Lung (tissue), 12 donors: ENCODE data around the gene TAF6L. TPM values are rescaled to one million over a fixed set of nuclear protein-coding genes. Genes with fewer than 3 reads are reported as not detected.

Experiments
- ATAC-seq: fragments of 200-7000 bp; cut with Tn5 transposase; one replicate; pipeline ENCODE4 v1.9.1; 2020; ENCODE audit warnings: moderate number of reproducible peaks; ENCODE audit not compliant: insufficient read depth, low FRiP score
- DNase-seq, 3 donors: peaks; one replicate each; pipeline ENCODE4 v3.0.0-alpha.2; 2013 to 2017
- H3K27ac ChIP-seq, 2 donors: one replicate each; pipeline ENCODE4 v1.5.1; 2013; ENCODE audit warnings: mild to moderate bottlenecking in 2 of 2, moderate library complexity in 2 of 2, control low read depth in 1 of 2, inconsistent platforms in 1 of 2, low read depth in 1 of 2, low read length in 1 of 2
- H3K27me3 ChIP-seq, 3 donors: one replicate each; pipeline ENCODE4 v1.5.1; 2013; ENCODE audit warnings: low read length in 2 of 3; ENCODE audit not compliant: control insufficient read depth in 3 of 3, insufficient read depth in 3 of 3
- H3K36me3 ChIP-seq, 4 donors: one replicate each; pipeline ENCODE4 v1.5.1; 2013; ENCODE audit warnings: low read length in 4 of 4, mild to moderate bottlenecking in 1 of 4, moderate library complexity in 1 of 4; ENCODE audit not compliant: control insufficient read depth in 4 of 4, insufficient read depth in 4 of 4
- H3K4me1 ChIP-seq, 5 donors: one replicate each; pipeline ENCODE4 v1.5.1; 2013; ENCODE audit warnings: low read length in 5 of 5, mild to moderate bottlenecking in 2 of 5, moderate library complexity in 1 of 5; ENCODE audit not compliant: control insufficient read depth in 5 of 5, insufficient read depth in 5 of 5
- H3K4me3 ChIP-seq: one replicate; pipeline ENCODE4 v1.5.1; 2013; ENCODE audit warnings: mild to moderate bottlenecking, control low read depth, moderate library complexity
- H3K9ac ChIP-seq, 2 donors: one replicate each; pipeline ENCODE4 v1.5.1; 2013; ENCODE audit warnings: low read length in 2 of 2, control low read depth in 1 of 2; ENCODE audit not compliant: insufficient read depth in 1 of 2
- H3K9me3 ChIP-seq, 4 donors: one replicate each; pipeline ENCODE4 v1.5.1; 2013; ENCODE audit warnings: low read length in 3 of 4, mild to moderate bottlenecking in 1 of 4, moderate library complexity in 1 of 4; ENCODE audit not compliant: control insufficient read depth in 4 of 4, insufficient read depth in 3 of 4
- CTCF ChIP-seq: IDR thresholded peaks from 2 replicates; pipeline ENCODE4 v1.5.1; 2012; ENCODE audit warnings: mild to moderate bottlenecking; ENCODE audit errors: control extremely low read depth, extremely low read depth
- WGBS, 2 donors: extraction: QIAGEN DNeasy Blood & Tissue Kit; methylation state at CpG; one replicate each; pipeline ENCODE4 v1.1.7; 2013; 5-methylcytosine and 5-hydroxymethylcytosine counted together
- polyA plus RNA-seq, 2 donors: library from polyadenylated mRNA; stranded (reverse); fragments of 200-250 nt; gene quantifications; one replicate each; pipeline ENCODE4 v1.2.1, GENCODE V29; 2013
- total RNA-seq, 2 donors: library from RNA; depleted of rRNA in 1 of 2; stranded (reverse); fragments of >200 nt in 1 of 2; gene quantifications; one replicate each; pipeline ENCODE4 v1.2.1, GENCODE V29; 2014 to 2021
- donor health status: control.
- donor health status: control.
- donor health status: Bipolar disorder and iron deficiency.
- donor health status: healthy.
- donor health status: DM: yes; HTN: yes; CAD: no.

TAF6L gene
- total and polyA plus RNA-seq, 4 donors, result 18.7 to 32.7 (median 25.2) TPM

GRCh38 chr11:62792202-62792575, 21.0 kb downstream of the TAF6L start:
- ATAC-seq (no peak), DNase-seq (peak; percentile 82 to 89 (median 88))
- peak overlapping the region in 1 of 2 donors; percentile 73 for H3K9ac ChIP-seq
- peak overlapping the region; percentile 62 to 75 for H3K27ac ChIP-seq
- no peaks in the 10 kb centered on the region for H3K9me3 ChIP-seq
- TF ChIP-seq CTCF, result no peak
- H3K27me3 ChIP-seq, result no peaks in the 10 kb centered on the region
- peaks cover 0 to 27% (median 8%) of the 10 kb centered on the region in 5 donors for H3K4me1 ChIP-seq
- peaks cover 23 to 41% (median 33%) of the 10 kb centered on the region in 4 donors for H3K36me3 ChIP-seq
- WGBS, 2 donors, result 28 to 29% methylated on average over 11 of the region's 11 CpGs
- no peak overlapping the region for H3K4me3 ChIP-seq

DNA sequence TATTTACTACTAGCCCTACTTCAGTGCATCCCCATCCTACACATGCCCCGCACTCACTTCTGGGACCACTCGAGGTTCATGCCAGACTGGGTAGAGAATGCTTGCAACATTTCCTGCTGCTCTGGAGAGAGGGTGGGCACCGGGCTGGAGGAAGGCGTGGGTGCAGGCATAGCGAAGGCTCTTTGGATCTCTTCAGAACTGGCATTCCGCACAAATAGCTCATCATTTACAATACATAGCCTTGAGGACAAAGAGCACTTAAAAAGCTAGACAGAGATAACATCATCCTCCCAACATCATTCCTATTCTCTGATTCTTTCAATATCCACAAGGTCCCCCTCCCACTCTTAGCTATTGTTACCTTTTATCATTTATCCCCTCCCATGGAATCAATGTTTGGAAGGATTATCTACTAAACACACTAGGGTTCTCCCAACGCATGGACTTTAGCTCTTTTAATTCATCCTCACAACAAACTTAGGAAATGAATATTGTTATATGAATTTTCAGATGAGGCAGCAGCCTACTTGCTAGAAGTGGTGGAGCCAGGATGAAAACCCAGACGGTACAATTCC, 23.1 kb downstream of the TAF6L start:
- WGBS, 2 donors, result 66 to 81% methylated on average over 8 of the region's 8 CpGs
- Histone ChIP-seq H3K27ac (no peak overlapping the region), H3K36me3 (peaks cover 31 to 53% (median 41%) of the 10 kb centered on the region in 4 donors), H3K27me3 (no peaks in the 10 kb centered on the region), H3K9ac (no peak overlapping the region), H3K9me3 (no peaks in the 10 kb centered on the region), H3K4me3 (no peak overlapping the region), H3K4me1 (peaks cover 0 to 25% (median 8%) of the 10 kb centered on the region in 5 donors)
- ATAC-seq (no peak), DNase-seq (no peak)
- TF ChIP-seq CTCF, result no peak

- H3K27ac ChIP-seq, result no peak overlapping the region
These were observed 25.1 kb downstream of the TAF6L start for GRCh38 chr11:62796281-62796680.

More at GRCh38 chr11:62796281-62796680, 25.1 kb downstream of the TAF6L start:
- WGBS, 2 donors, result 89 to 95% methylated on average over 7 of the region's 7 CpGs
- TF ChIP-seq CTCF, result no peak
- peaks cover 0 to 9% (median 7%) of the 10 kb centered on the region in 5 donors for H3K4me1 ChIP-seq
- no peak overlapping the region for H3K4me3 ChIP-seq
- H3K9ac ChIP-seq, result no peak overlapping the region
- no peak for ATAC-seq
- DNase-seq, result no peak
- H3K36me3 ChIP-seq, result peaks cover 45 to 62% (median 52%) of the 10 kb centered on the region in 4 donors
- H3K27me3 ChIP-seq, result no peaks in the 10 kb centered on the region
- H3K9me3 ChIP-seq, result no peaks in the 10 kb centered on the region
